OCI-LY1 (cell line): Measurements from ENCODE around the gene GPR137C.

ENCODE experiments used
- H2AFZ ChIP-seq: fragments of 200-600 bp; sonication (generic), shearing (Covaris generic); 2 replicates; pipeline ENCODE4 v1.6.0; 2014; ENCODE audit warnings: antibody characterized with exemption, mild to moderate bottlenecking, low read length
- H3F3A ChIP-seq: fragments of 200-600 bp; sonication (generic), shearing (Covaris generic); 2 replicates; pipeline ENCODE4 v1.6.0; 2014; ENCODE audit warnings: mild to moderate bottlenecking, antibody characterized with exemption, low read length, moderate library complexity; ENCODE audit not compliant: insufficient read depth
- H3K27ac ChIP-seq: fragments of 200-600 bp; sonication (generic); 2 replicates; pipeline ENCODE4 v1.5.1; 2014; ENCODE audit warnings: low read length, mixed run types, mild to moderate bottlenecking, low read depth; ENCODE audit not compliant: poor library complexity, severe bottlenecking
- H3K27me3 ChIP-seq: fragments of 200-600 bp; sonication (generic); 2 replicates; pipeline ENCODE4 v1.6.0; 2014; ENCODE audit warnings: antibody characterized with exemption, mild to moderate bottlenecking, low read length, moderate library complexity; ENCODE audit not compliant: insufficient read depth
- H3K36me3 ChIP-seq: fragments of 200-600 bp; sonication (generic); 2 replicates; pipeline ENCODE4 v1.6.1; 2014; ENCODE audit warnings: mild to moderate bottlenecking, antibody characterized with exemption, low read length, moderate library complexity, mixed read lengths; ENCODE audit not compliant: insufficient read depth
- H3K4me1 ChIP-seq: fragments of 200-600 bp; sonication (generic); 2 replicates; pipeline ENCODE4 v1.5.1; 2014; ENCODE audit warnings: mild to moderate bottlenecking, low read length, moderate library complexity; ENCODE audit not compliant: insufficient read depth, severe bottlenecking
- H3K4me2 ChIP-seq: fragments of 200-600 bp; sonication (generic), shearing (Covaris generic); 2 replicates; pipeline ENCODE4 v1.6.1; 2014; ENCODE audit warnings: low read length
- H3K4me3 ChIP-seq: fragments of 200-600 bp; sonication (generic); 2 replicates; pipeline ENCODE4 v1.5.1; 2014; ENCODE audit warnings: low read length, low read depth, mild to moderate bottlenecking, mixed read lengths; ENCODE audit not compliant: poor library complexity, severe bottlenecking
- H3K79me2 ChIP-seq: fragments of 200-600 bp; shearing (Covaris generic); 2 replicates; pipeline ENCODE4 v1.6.1; 2016; ENCODE audit warnings: mixed run types, low read length, mixed read lengths; ENCODE audit not compliant: insufficient read depth
- H3K9ac ChIP-seq: fragments of 200-600 bp; sonication (generic), shearing (Covaris generic); 2 replicates; pipeline ENCODE4 v1.6.1; 2014; ENCODE audit warnings: mild to moderate bottlenecking, low read length, mixed read lengths
- H3K9me2 ChIP-seq: fragments of 200-600 bp; sonication (generic), shearing (Covaris generic); 2 replicates; pipeline ENCODE4 v1.6.1; 2014; ENCODE audit warnings: low read depth, mild to moderate bottlenecking, low read length, mixed read lengths
- H3K9me3 ChIP-seq: fragments of 200-600 bp; shearing (Covaris generic); 2 replicates; pipeline ENCODE4 v1.6.1; 2014; ENCODE audit warnings: low read length, mixed read lengths
- H4K20me1 ChIP-seq: fragments of 200-600 bp; sonication (generic), shearing (Covaris generic); 2 replicates; pipeline ENCODE4 v1.6.0; 2016; ENCODE audit warnings: mild to moderate bottlenecking, low read length; ENCODE audit not compliant: insufficient read depth
- CTCF ChIP-seq: fragments of 200-600 bp; sonication (generic), shearing (Covaris generic); IDR thresholded peaks from 2 replicates; pipeline ENCODE4 v1.5.1; 2017; ENCODE audit warnings: mild to moderate bottlenecking, antibody characterized with exemption, low read length, moderate library complexity, mixed read lengths
- EZH2 ChIP-seq: fragments of 200-600 bp; sonication (generic), shearing (Covaris generic); IDR thresholded peaks from 2 replicates; pipeline ENCODE4 v1.8.0; 2017; ENCODE audit warnings: borderline replicate concordance, mixed run types, mild to moderate bottlenecking, antibody characterized with exemption, low read length, moderate library complexity, mixed read lengths

The GPR137C gene

DNA sequence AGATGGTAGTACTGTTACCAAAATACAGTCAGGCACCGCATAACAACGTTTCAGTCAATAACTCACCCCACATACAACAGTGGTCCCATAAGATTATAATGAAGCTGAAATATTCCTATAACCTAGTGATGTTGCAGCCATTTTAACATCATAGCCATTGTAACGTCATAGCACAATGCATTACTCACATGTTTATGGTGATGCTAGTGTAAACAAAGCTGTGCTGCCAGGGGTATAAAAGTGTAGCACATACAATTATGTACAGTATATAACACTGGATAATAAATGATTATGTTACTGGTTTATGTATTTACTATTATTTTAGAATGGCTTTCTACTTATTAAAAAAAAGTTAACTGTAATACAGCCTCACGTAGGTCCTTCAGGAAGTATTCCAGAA is 37.0 kb downstream of the GPR137C start:
- Histone ChIP-seq H3K9me3 (no peaks in the 10 kb centered on the region), H3K4me2 (no peak overlapping the region), H3K4me3 (no peak overlapping the region), H2AFZ (no peak overlapping the region), H3K9me2 (no peaks in the 10 kb centered on the region), H4K20me1 (no peaks in the 10 kb centered on the region), H3K27ac (no peak overlapping the region), H3F3A (no peaks in the 10 kb centered on the region), H3K79me2 (no peaks in the 10 kb centered on the region), H3K27me3 (no peaks in the 10 kb centered on the region), H3K36me3 (no peaks in the 10 kb centered on the region), H3K9ac (no peak overlapping the region), H3K4me1 (no peaks in the 10 kb centered on the region)
- TF ChIP-seq CTCF, result no peak
- no peak for TF ChIP-seq EZH2

DNA sequence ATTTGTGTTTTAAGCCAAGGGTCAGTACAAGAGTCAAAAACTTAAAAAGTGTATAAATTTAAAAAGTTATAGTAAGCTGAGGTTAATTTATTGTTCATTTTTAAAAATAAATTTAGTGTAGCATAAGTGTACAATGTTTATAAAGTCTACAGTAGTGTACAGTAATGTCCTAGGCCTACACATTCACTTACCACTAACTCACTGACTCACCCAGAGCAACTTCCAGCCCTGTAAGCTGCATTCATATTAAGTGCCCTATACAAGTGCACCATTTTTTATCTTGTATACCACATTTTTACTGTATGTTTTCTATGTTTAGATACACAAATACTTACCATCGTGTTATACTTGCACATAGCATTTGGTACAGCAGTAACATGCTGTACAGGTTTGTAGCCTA is 37.7 kb downstream of the GPR137C start:
- Histone ChIP-seq H3K79me2 (no peaks in the 10 kb centered on the region), H4K20me1 (no peaks in the 10 kb centered on the region), H2AFZ (no peak overlapping the region), H3K4me3 (no peak overlapping the region), H3K4me2 (no peak overlapping the region), H3K4me1 (no peaks in the 10 kb centered on the region), H3K9me2 (no peaks in the 10 kb centered on the region), H3K9me3 (no peaks in the 10 kb centered on the region), H3K9ac (no peak overlapping the region), H3F3A (no peaks in the 10 kb centered on the region), H3K36me3 (no peaks in the 10 kb centered on the region), H3K27me3 (no peaks in the 10 kb centered on the region), H3K27ac (no peak overlapping the region)
- TF ChIP-seq EZH2, result no peak

GRCh38 chr14:52596320-52596719 is 43.7 kb downstream of the GPR137C start:
- H3K79me2 ChIP-seq, result no peaks in the 10 kb centered on the region
- no peaks in the 10 kb centered on the region for H3K9me3 ChIP-seq
- no peak overlapping the region for H2AFZ ChIP-seq
- H3F3A ChIP-seq, result no peaks in the 10 kb centered on the region
- H3K27me3 ChIP-seq, result no peaks in the 10 kb centered on the region
- H3K4me2 ChIP-seq, result no peak overlapping the region
- H3K27ac ChIP-seq, result no peak overlapping the region
- no peaks in the 10 kb centered on the region for H3K9me2 ChIP-seq
- TF ChIP-seq EZH2, result no peak
- H3K9ac ChIP-seq, result no peak overlapping the region
- H3K36me3 ChIP-seq, result no peaks in the 10 kb centered on the region
- H3K4me1 ChIP-seq, result no peaks in the 10 kb centered on the region
- no peaks in the 10 kb centered on the region for H4K20me1 ChIP-seq
- no peak overlapping the region for H3K4me3 ChIP-seq

GRCh38 chr14:52596861-52597260 is 44.2 kb downstream of the GPR137C start:
- Histone ChIP-seq H3K9me2 (no peaks in the 10 kb centered on the region), H3K27me3 (no peaks in the 10 kb centered on the region), H3K9ac (no peak overlapping the region), H3K27ac (no peak overlapping the region), H2AFZ (no peak overlapping the region), H3K79me2 (no peaks in the 10 kb centered on the region), H3K36me3 (no peaks in the 10 kb centered on the region), H4K20me1 (no peaks in the 10 kb centered on the region), H3K4me2 (no peak overlapping the region), H3K4me1 (peaks cover under 1% of the 10 kb centered on the region), H3F3A (no peaks in the 10 kb centered on the region), H3K4me3 (no peak overlapping the region), H3K9me3 (no peaks in the 10 kb centered on the region)
- TF ChIP-seq EZH2, result no peak
- TF ChIP-seq CTCF, result no peak
